Tibial nerve (tissue), 4 donors: ENCODE results near the gene NKAIN2. TPM values are rescaled to one million over a fixed set of nuclear protein-coding genes. Genes with fewer than 3 reads are reported as not detected.

Experiments
- DNase-seq, 2 donors: peaks; one replicate each; pipeline ENCODE4 v3.0.0-alpha.2; 2019; ENCODE audit warnings: low spot score in 2 of 2
- H3K27ac ChIP-seq, 4 donors: fragments of 200-600 bp; sonication (generic) in 3 of 4; one replicate each; pipeline ENCODE4 v1.5.1; 2017 to 2019; ENCODE audit warnings: mild to moderate bottlenecking in 1 of 4
- H3K27me3 ChIP-seq, 2 donors: fragments of 200-600 bp; sonication (generic) in 1 of 2; one replicate each; pipeline versions ENCODE4 v1.5.1 to v1.6.0; 2017 to 2019
- H3K36me3 ChIP-seq, 3 donors: fragments of 200-600 bp; sonication (generic); one replicate each; pipeline ENCODE4 v1.5.1; 2018 to 2019
- H3K4me1 ChIP-seq, 4 donors: fragments of 200-600 bp; sonication (generic) in 3 of 4; one replicate each; pipeline ENCODE4 v1.5.1; 2017 to 2019
- H3K4me3 ChIP-seq, 4 donors: fragments of 200-600 bp; sonication (generic) in 3 of 4; one replicate each; pipeline ENCODE4 v1.5.1; 2017 to 2019; ENCODE audit warnings: mild to moderate bottlenecking in 1 of 4, moderate library complexity in 1 of 4
- H3K9me3 ChIP-seq, 4 donors: fragments of 200-600 bp; sonication (generic) in 3 of 4; one replicate each; pipeline ENCODE4 v1.5.1; 2017 to 2019
- EP300 ChIP-seq, 2 donors: sonication (generic); formaldehyde crosslinking; IDR thresholded peaks; one replicate each; pipeline ENCODE4 v1.6.1; 2017; ENCODE audit warnings: antibody characterized with exemption in 2 of 2, mild to moderate bottlenecking in 1 of 2
- POLR2A ChIP-seq, 2 donors: fragments of 450-650 bp; IDR thresholded peaks; one replicate each; pipeline ENCODE4 v1.6.1; 2017; ENCODE audit warnings: antibody characterized with exemption in 2 of 2, mild to moderate bottlenecking in 2 of 2, moderate library complexity in 2 of 2
- WGBS, 2 donors: methylation state at CpG; one replicate each; pipeline ENCODE4 v1.1.5; 2018; 5-methylcytosine and 5-hydroxymethylcytosine counted together
- total RNA-seq, 4 donors: library from RNA; depleted of rRNA; stranded (reverse); fragments of >200 nt; gene quantifications; one replicate each; pipeline ENCODE4 v1.1.0, GENCODE V29; 2016
- TF ChIP-seq, protein P1 (sequence below), 5 experiments: fragments of 200-600 bp in 3 of 5; fragments of 450-650 bp in 2 of 5; sonication (generic) in 3 of 5; IDR thresholded peaks; one replicate each; pipeline ENCODE4 v1.5.1; 2016 to 2019; ENCODE audit warnings: antibody characterized with exemption in 5 of 5, mild to moderate bottlenecking in 3 of 5, moderate library complexity in 2 of 5

NKAIN2 gene
- total RNA-seq, 4 donors from 2014 or later = 8.1 to 20.8 (median 15.2) TPM

- WGBS, 2 donors = 26 to 31% methylated on average over 1 of the region's 1 CpG
- Histone ChIP-seq H3K27me3 (no peaks in the 10 kb centered on the region), H3K27ac (no peak overlapping the region), H3K9me3 (no peaks in the 10 kb centered on the region), H3K36me3 (no peaks in the 10 kb centered on the region), H3K4me3 (no peak overlapping the region), H3K4me1 (no peaks in the 10 kb centered on the region)
- TF ChIP-seq, protein P1, sequence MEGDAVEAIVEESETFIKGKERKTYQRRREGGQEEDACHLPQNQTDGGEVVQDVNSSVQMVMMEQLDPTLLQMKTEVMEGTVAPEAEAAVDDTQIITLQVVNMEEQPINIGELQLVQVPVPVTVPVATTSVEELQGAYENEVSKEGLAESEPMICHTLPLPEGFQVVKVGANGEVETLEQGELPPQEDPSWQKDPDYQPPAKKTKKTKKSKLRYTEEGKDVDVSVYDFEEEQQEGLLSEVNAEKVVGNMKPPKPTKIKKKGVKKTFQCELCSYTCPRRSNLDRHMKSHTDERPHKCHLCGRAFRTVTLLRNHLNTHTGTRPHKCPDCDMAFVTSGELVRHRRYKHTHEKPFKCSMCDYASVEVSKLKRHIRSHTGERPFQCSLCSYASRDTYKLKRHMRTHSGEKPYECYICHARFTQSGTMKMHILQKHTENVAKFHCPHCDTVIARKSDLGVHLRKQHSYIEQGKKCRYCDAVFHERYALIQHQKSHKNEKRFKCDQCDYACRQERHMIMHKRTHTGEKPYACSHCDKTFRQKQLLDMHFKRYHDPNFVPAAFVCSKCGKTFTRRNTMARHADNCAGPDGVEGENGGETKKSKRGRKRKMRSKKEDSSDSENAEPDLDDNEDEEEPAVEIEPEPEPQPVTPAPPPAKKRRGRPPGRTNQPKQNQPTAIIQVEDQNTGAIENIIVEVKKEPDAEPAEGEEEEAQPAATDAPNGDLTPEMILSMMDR (IDR thresholded peaks at IDR 0.05) = no peak
- TF ChIP-seq EP300 (IDR thresholded peaks at IDR 0.05) (no peak), POLR2A (IDR thresholded peaks at IDR 0.05) (no peak)
- DNase-seq = no peak
Measured at GRCh38 chr6:124868481-124868880, 1064.8 kb downstream of the NKAIN2 start.

DNA sequence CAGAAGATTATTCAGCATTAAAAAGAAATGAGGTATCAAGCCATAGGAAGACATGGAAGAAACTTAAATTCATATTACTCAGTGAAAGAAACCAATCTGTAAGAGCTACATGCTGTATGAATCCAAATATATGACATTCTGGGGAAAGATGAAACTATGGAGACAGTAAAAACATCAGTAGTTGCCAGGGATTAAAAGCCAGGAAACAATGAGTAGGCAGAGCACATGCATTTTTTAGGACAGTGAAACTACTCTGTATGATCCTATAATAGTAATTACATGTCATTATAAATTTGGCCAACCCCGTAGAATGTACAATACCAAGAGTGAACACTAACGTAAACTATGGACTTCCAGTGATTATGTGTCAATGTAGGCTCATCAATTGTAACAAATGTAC is 1065.8 kb downstream of the NKAIN2 start:
- WGBS, 2 donors = 50 to 54% methylated on average over 2 of the region's 2 CpGs
- no peaks in the 10 kb centered on the region for H3K27me3 ChIP-seq
- TF ChIP-seq EP300 (IDR thresholded peaks at IDR 0.05) = no peak
- TF ChIP-seq POLR2A (IDR thresholded peaks at IDR 0.05) = no peak
- TF ChIP-seq, protein P1 (IDR thresholded peaks at IDR 0.05) = no peak
- H3K27ac ChIP-seq = no peak overlapping the region
- no peak for DNase-seq
- no peak overlapping the region for H3K4me3 ChIP-seq
- no peaks in the 10 kb centered on the region for H3K4me1 ChIP-seq
- no peaks in the 10 kb centered on the region for H3K36me3 ChIP-seq
- H3K9me3 ChIP-seq = no peaks in the 10 kb centered on the region

- Histone ChIP-seq H3K4me3 (no peak overlapping the region), H3K27me3 (no peaks in the 10 kb centered on the region), H3K9me3 (no peaks in the 10 kb centered on the region), H3K36me3 (no peaks in the 10 kb centered on the region), H3K4me1 (no peaks in the 10 kb centered on the region), H3K27ac (no peak overlapping the region)
- TF ChIP-seq, protein P1 (IDR thresholded peaks at IDR 0.05) = peak; percentile 46 to 78 (median 68)
- no peak for TF ChIP-seq POLR2A (IDR thresholded peaks at IDR 0.05)
- WGBS, 2 donors = 20 to 29% methylated on average over 4 of the region's 4 CpGs
- no peak for DNase-seq
Measured at GRCh38 chr6:124870611-124871459, 1067.2 kb downstream of the NKAIN2 start.

DNA sequence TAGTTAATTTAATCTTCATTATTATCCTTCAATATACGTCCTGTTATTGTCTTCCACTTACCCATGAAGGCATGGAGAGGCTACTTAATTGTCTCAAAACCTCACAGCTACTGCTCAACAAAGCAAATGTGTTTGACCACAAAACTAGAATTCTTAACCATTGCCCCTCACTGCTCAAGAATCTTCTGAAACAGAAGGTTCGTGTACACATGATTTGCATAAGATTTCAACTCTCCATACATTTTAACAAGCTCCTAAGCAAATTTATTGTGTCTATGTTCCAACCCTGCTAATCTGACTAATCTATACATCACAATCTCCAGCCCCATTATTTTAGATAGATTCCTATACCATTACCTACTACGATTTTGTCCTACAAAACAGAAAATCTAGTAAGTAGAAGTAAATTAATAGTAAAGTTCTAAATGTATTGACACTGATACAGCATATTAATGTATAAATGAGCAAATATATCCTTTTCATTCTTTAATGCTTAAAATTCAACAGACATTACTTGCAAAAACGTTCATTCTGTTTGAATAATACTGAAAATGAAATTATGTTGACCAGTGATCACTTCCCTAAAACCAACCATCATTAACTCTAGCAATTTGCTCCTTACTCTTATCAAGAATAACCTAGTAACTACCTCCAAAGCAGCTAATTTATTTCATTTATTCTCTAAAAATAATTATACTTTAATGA is 1068.8 kb downstream of the NKAIN2 start:
- Histone ChIP-seq H3K27me3 (no peaks in the 10 kb centered on the region), H3K36me3 (no peaks in the 10 kb centered on the region), H3K4me1 (no peaks in the 10 kb centered on the region), H3K9me3 (no peaks in the 10 kb centered on the region), H3K27ac (no peak overlapping the region), H3K4me3 (no peak overlapping the region)
- no peak for DNase-seq
- 71 to 81% methylated on average over 4 of the region's 4 CpGs for WGBS, 2 donors
- no peak for TF ChIP-seq POLR2A (IDR thresholded peaks at IDR 0.05)
- no peak for TF ChIP-seq EP300 (IDR thresholded peaks at IDR 0.05)
- TF ChIP-seq, protein P1 (IDR thresholded peaks at IDR 0.05) = no peak

DNA sequence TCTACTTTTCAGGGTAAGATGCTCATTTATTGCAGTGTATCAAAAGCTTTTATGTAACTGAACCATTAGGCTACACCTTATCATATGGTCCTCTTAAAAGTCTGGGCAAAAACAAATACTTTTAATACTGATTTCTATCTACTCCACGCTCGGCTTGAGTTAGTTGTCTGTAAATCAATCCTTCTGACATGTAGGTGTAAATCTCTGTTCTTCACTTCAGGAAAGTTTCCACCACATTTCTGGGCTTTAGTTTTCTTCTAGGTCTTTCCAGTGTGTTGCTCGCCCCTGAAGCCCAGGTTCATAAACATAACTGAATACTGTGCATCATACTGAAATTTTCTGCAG is 1069.4 kb downstream of the NKAIN2 start:
- Histone ChIP-seq H3K9me3 (no peaks in the 10 kb centered on the region), H3K4me3 (no peak overlapping the region), H3K4me1 (no peaks in the 10 kb centered on the region), H3K36me3 (no peaks in the 10 kb centered on the region), H3K27ac (no peak overlapping the region), H3K27me3 (no peaks in the 10 kb centered on the region)
- no peak for DNase-seq
- TF ChIP-seq POLR2A (IDR thresholded peaks at IDR 0.05) = no peak
- TF ChIP-seq EP300 (IDR thresholded peaks at IDR 0.05) = no peak
- TF ChIP-seq, protein P1 (IDR thresholded peaks at IDR 0.05) = no peak
- 89 to 95% methylated on average over 3 of the region's 3 CpGs for WGBS, 2 donors
